DOHH2 (cell line): ENCODE data around the gene HCRTR1.

Experiments used
- EZH2phosphoT487 ChIP-seq: fragments of 200-600 bp; sonication (generic); IDR thresholded peaks from 2 replicates; pipeline ENCODE4 v1.6.1; 2017; ENCODE audit warnings: borderline replicate concordance, mild to moderate bottlenecking, antibody characterized with exemption, low read length, moderate library complexity, mixed read lengths
- TF ChIP-seq, protein P1 (sequence below): fragments of 200-600 bp; sonication (generic); IDR thresholded peaks from one replicate; pipeline ENCODE4 v1.5.1; 2014; ENCODE audit warnings: antibody characterized with exemption, mild to moderate bottlenecking, low read depth, low read length; ENCODE audit not compliant: poor library complexity, severe bottlenecking

DNA sequence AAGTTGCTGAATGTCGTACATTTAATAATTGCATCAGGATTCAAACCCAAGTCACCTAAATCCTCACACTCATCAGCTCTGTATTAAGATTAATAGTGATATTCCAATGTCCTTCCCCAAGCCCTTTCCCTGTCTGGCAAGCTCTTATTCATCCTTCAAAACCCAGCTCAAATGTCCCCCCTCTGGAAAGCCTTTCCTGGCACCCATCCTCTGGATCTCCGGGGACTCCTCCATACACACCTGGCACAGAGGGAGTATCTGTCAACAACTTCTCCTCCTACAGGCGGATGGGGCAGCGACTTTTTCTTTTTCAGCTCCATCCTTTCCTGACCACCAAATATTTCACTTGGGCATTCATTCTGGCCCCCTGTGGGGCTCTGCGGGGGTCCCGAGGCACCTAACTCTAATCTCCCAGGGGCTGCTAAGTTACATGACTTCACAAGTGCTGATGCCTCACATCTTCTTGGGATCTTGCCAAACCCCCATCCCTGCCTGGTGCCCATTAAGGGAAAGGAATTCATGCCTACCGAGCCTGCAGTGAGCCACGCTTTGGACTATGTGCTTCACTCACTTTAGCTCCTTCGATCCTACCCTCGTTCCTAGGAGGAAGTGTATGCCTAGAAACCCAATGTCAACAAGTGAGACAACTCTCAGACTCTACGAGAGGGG, 25.9 kb upstream of the HCRTR1 start:
- TF ChIP-seq, protein P1, sequence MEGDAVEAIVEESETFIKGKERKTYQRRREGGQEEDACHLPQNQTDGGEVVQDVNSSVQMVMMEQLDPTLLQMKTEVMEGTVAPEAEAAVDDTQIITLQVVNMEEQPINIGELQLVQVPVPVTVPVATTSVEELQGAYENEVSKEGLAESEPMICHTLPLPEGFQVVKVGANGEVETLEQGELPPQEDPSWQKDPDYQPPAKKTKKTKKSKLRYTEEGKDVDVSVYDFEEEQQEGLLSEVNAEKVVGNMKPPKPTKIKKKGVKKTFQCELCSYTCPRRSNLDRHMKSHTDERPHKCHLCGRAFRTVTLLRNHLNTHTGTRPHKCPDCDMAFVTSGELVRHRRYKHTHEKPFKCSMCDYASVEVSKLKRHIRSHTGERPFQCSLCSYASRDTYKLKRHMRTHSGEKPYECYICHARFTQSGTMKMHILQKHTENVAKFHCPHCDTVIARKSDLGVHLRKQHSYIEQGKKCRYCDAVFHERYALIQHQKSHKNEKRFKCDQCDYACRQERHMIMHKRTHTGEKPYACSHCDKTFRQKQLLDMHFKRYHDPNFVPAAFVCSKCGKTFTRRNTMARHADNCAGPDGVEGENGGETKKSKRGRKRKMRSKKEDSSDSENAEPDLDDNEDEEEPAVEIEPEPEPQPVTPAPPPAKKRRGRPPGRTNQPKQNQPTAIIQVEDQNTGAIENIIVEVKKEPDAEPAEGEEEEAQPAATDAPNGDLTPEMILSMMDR, result no peak
- TF ChIP-seq EZH2phosphoT487, result no peak
